ENCODE measurements around the gene ATG7.
"Not testable (repeated sequence)": the region's sequence is repeated elsewhere in the genome, so short reads cannot be mapped to it uniquely, and the experiment has no call there.

The ATG7 gene

GRCh38 chr3:11407644-11408043 lies 135.4 kb downstream of the ATG7 start:
- DNase-seq (ENCODE audit: low read depth in 2 of 2), result no peak
- TF ChIP-seq CTCF (IDR thresholded peaks at IDR 0.05; ENCODE audit: low read depth, low read length), result no peak
- no peak overlapping the region for H3K4me3 ChIP-seq (replicated peaks in 1 of 2; ENCODE audit: low read depth in 2 of 2, low read length in 2 of 2)

GRCh38 chr3:11408324-11408859 lies 136.2 kb downstream of the ATG7 start:
- not testable (repeated sequence) for DNase-seq (ENCODE audit: low read depth in 2 of 2)

GRCh38 chr3:11410564-11410963 lies 138.4 kb downstream of the ATG7 start:
- no peak for TF ChIP-seq CTCF (IDR thresholded peaks at IDR 0.05; ENCODE audit: low read depth, low read length)
- H3K4me3 ChIP-seq (replicated peaks in 1 of 2; ENCODE audit: low read depth in 2 of 2, low read length in 2 of 2), result no peak overlapping the region
- peak in 1 of 2 donors; percentile 31 for DNase-seq (ENCODE audit: low read depth in 2 of 2)

More at GRCh38 chr3:11408324-11408859, 136.2 kb downstream of the ATG7 start:
- H3K4me3 ChIP-seq (replicated peaks in 1 of 2; ENCODE audit: low read depth in 2 of 2, low read length in 2 of 2), result not testable (repeated sequence)

- no peak for DNase-seq (ENCODE audit: low read depth in 2 of 2)
- no peak for TF ChIP-seq CTCF (IDR thresholded peaks at IDR 0.05; ENCODE audit: low read depth, low read length)
Measured at GRCh38 chr3:11411956-11412355, 139.8 kb downstream of the ATG7 start.

GRCh38 chr3:11413071-11413470 lies 140.9 kb downstream of the ATG7 start:
- no peak for DNase-seq (ENCODE audit: low read depth in 2 of 2)
- no peak overlapping the region for H3K4me3 ChIP-seq (replicated peaks in 1 of 2; ENCODE audit: low read depth in 2 of 2, low read length in 2 of 2)
- no peak for TF ChIP-seq CTCF (IDR thresholded peaks at IDR 0.05; ENCODE audit: low read depth, low read length)

More at GRCh38 chr3:11411956-11412355, 139.8 kb downstream of the ATG7 start:
- H3K4me3 ChIP-seq (replicated peaks in 1 of 2; ENCODE audit: low read depth in 2 of 2, low read length in 2 of 2), result no peak overlapping the region

GRCh38 chr3:11415099-11415498 lies 142.9 kb downstream of the ATG7 start:
- no peak for TF ChIP-seq CTCF (IDR thresholded peaks at IDR 0.05; ENCODE audit: low read depth, low read length)
- peak in 1 of 2 donors; percentile 69 for DNase-seq (ENCODE audit: low read depth in 2 of 2)
- H3K4me3 ChIP-seq (replicated peaks in 1 of 2; ENCODE audit: low read depth in 2 of 2, low read length in 2 of 2), result no peak overlapping the region

GRCh38 chr3:11420066-11420465 lies 147.9 kb downstream of the ATG7 start:
- TF ChIP-seq CTCF (IDR thresholded peaks at IDR 0.05; ENCODE audit: low read depth, low read length), result no peak
- H3K4me3 ChIP-seq (replicated peaks in 1 of 2; ENCODE audit: low read depth in 2 of 2, low read length in 2 of 2), result no peak overlapping the region
- DNase-seq (ENCODE audit: low read depth in 2 of 2), result no peak
